MM.1S (cell line): ENCODE measurements around the gene DCANP1.

Source experiments
- EZH2 ChIP-seq: fragments of 300-600 bp; sonication (generic); optimal IDR thresholded peaks from 2 replicates; pipeline ENCODE3; 2017; ENCODE audit warnings: low read depth, mild to moderate bottlenecking, antibody characterized with exemption, low read length, mixed read lengths
- TF ChIP-seq, protein P1 (sequence below): fragments of 300-600 bp; sonication (generic); IDR thresholded peaks from 2 replicates; pipeline ENCODE4 v1.5.1; 2016; ENCODE audit warnings: antibody characterized with exemption, low read length, mixed read lengths

DNA sequence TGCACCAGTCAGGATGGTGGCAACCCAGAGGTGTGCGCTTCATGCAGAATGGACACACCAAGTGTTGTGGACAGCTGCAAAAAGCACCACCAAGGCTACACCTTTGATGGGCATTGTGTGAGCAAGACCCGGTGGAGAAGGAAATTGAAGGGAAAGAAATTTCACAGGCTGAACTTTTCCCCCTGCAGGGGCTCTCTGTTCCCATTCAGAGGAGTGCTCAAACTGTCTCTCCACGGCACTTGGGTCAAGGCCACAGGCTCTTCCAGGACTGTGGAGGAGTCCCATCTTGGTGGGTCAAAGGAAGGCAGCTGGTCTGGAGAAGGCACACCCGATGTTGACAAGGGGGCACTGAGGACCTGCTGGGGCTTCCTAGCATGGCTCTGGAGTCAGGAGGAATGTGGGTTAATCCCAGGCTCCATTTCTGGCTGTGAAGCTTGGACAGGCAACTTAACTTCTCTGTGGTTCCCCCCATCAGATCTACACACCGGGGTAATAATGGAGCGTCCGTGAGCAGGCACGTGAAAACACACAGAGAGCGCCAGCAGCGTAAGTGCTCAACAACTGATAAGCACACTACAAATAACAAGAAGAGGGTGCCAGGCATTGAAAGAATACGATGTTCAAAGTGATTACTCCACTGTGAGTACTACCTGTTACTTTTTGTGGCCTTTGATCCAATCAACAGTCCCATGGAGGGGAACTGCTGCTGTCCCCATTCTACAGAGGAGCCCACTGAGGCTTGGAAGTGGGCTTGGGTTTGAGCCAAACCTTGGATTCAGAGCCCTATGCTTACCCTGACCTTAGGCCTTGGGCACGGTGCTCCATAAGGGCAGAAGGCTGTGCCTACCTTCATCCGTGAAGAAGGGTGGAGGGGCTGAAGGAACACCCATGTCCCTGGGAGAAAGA lies 39.2 kb upstream of the DCANP1 start:
- TF ChIP-seq, protein P1, sequence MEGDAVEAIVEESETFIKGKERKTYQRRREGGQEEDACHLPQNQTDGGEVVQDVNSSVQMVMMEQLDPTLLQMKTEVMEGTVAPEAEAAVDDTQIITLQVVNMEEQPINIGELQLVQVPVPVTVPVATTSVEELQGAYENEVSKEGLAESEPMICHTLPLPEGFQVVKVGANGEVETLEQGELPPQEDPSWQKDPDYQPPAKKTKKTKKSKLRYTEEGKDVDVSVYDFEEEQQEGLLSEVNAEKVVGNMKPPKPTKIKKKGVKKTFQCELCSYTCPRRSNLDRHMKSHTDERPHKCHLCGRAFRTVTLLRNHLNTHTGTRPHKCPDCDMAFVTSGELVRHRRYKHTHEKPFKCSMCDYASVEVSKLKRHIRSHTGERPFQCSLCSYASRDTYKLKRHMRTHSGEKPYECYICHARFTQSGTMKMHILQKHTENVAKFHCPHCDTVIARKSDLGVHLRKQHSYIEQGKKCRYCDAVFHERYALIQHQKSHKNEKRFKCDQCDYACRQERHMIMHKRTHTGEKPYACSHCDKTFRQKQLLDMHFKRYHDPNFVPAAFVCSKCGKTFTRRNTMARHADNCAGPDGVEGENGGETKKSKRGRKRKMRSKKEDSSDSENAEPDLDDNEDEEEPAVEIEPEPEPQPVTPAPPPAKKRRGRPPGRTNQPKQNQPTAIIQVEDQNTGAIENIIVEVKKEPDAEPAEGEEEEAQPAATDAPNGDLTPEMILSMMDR = no peak
- no peak for TF ChIP-seq EZH2
